OCI-LY3 (cell line): ENCODE measurements around the gene AMMECR1.

Source experiments
- H2AFZ ChIP-seq: fragments of 200-600, 300-600 bp; shearing (Covaris generic); 2 replicates; pipeline ENCODE4 v1.6.0; 2014; ENCODE audit warnings: antibody characterized with exemption, low read depth, low read length
- H3K27ac ChIP-seq: fragments of 200-600, 300-600 bp; sonication (generic); 2 replicates; pipeline ENCODE4 v1.5.1; 2014; ENCODE audit warnings: mild to moderate bottlenecking, low read length, moderate library complexity, mixed read lengths
- H3K27me3 ChIP-seq: fragments of 200-600, 300-600 bp; sonication (generic); 2 replicates; pipeline ENCODE4 v1.6.1; 2014; ENCODE audit warnings: low read depth, low read length, mixed read lengths
- H3K36me3 ChIP-seq: fragments of 200-600, 300-600 bp; sonication (generic); replicated peaks from 2 replicates; pipeline ENCODE3; 2014; ENCODE audit warnings: low read depth, low read length, mixed read lengths
- H3K4me1 ChIP-seq: fragments of 300-600, 200-600 bp; sonication (generic); 2 replicates; pipeline ENCODE4 v1.6.1; 2014; ENCODE audit warnings: low read length, mixed read lengths
- H3K4me2 ChIP-seq: fragments of 200-600, 300-600 bp; sonication (generic); 2 replicates; pipeline ENCODE4 v1.6.1; 2014; ENCODE audit warnings: low read length, mixed read lengths
- H3K4me3 ChIP-seq: fragments of 300-600, 200-600 bp; sonication (generic); 2 replicates; pipeline ENCODE4 v1.5.1; 2014; ENCODE audit warnings: antibody characterized with exemption, mild to moderate bottlenecking, low read length, moderate library complexity
- H3K79me2 ChIP-seq: fragments of 300-600, 200-600 bp; shearing (Covaris generic); 2 replicates; pipeline ENCODE4 v1.6.1; 2014; ENCODE audit warnings: mild to moderate bottlenecking, low read length, mixed read lengths
- H3K9ac ChIP-seq: fragments of 300-600, 200-600 bp; shearing (Covaris generic); 2 replicates; pipeline ENCODE4 v1.6.0; 2014; ENCODE audit warnings: mild to moderate bottlenecking, low read length, moderate library complexity
- H3K9me3 ChIP-seq: fragments of 200-600, 300-600 bp; shearing (Covaris generic); 2 replicates; pipeline ENCODE4 v1.6.1; 2014; ENCODE audit warnings: low read length, mixed read lengths; ENCODE audit not compliant: insufficient read depth
- H4K20me1 ChIP-seq: fragments of 200-600, 300-600 bp; sonication (generic); 2 replicates; pipeline ENCODE4 v1.6.1; 2016; ENCODE audit warnings: low read length, mixed read lengths; ENCODE audit not compliant: insufficient read depth
- EZH2phosphoT487 ChIP-seq: fragments of 200-600 bp; shearing (Covaris generic); IDR thresholded peaks from 2 replicates; pipeline ENCODE4 v1.6.1; 2018; ENCODE audit warnings: antibody characterized with exemption, mixed run types, low read depth
- TF ChIP-seq, protein P1 (sequence below): fragments of 200-600, 300-600 bp; sonication (generic); IDR thresholded peaks from 2 replicates; pipeline ENCODE4 v1.5.1; 2014; ENCODE audit warnings: antibody characterized with exemption, low read length, low read depth

AMMECR1 gene

DNA sequence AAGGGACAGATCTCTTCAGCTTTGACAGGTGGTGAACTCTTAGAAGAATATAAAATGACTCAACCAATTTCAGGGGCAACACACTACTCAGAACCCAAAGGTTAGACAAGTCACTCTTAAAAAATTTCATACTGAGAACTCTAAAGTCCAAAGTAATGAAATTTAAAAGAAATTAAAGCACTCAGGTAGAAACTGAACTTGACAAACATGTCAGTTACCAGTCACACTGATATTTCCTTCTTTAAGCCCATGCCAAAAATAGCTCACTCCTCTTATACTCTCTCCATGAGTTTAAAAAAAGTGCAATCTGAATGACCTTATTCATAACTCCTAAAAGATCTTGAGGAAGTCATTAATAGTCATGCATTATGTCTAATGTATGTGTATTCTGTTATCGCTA is 40.3 kb downstream of the AMMECR1 start:
- Histone ChIP-seq H3K4me2 (no peak overlapping the region), H2AFZ (no peak overlapping the region), H3K27me3 (no peaks in the 10 kb centered on the region), H3K4me1 (no peaks in the 10 kb centered on the region), H3K9ac (no peak overlapping the region), H3K27ac (no peak overlapping the region), H4K20me1 (no peaks in the 10 kb centered on the region), H3K4me3 (no peak overlapping the region), H3K9me3 (no peaks in the 10 kb centered on the region), H3K79me2 (peaks cover 29% of the 10 kb centered on the region), H3K36me3 (no peaks in the 10 kb centered on the region)
- TF ChIP-seq EZH2phosphoT487: no peak
- TF ChIP-seq, protein P1, sequence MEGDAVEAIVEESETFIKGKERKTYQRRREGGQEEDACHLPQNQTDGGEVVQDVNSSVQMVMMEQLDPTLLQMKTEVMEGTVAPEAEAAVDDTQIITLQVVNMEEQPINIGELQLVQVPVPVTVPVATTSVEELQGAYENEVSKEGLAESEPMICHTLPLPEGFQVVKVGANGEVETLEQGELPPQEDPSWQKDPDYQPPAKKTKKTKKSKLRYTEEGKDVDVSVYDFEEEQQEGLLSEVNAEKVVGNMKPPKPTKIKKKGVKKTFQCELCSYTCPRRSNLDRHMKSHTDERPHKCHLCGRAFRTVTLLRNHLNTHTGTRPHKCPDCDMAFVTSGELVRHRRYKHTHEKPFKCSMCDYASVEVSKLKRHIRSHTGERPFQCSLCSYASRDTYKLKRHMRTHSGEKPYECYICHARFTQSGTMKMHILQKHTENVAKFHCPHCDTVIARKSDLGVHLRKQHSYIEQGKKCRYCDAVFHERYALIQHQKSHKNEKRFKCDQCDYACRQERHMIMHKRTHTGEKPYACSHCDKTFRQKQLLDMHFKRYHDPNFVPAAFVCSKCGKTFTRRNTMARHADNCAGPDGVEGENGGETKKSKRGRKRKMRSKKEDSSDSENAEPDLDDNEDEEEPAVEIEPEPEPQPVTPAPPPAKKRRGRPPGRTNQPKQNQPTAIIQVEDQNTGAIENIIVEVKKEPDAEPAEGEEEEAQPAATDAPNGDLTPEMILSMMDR: no peak

DNA sequence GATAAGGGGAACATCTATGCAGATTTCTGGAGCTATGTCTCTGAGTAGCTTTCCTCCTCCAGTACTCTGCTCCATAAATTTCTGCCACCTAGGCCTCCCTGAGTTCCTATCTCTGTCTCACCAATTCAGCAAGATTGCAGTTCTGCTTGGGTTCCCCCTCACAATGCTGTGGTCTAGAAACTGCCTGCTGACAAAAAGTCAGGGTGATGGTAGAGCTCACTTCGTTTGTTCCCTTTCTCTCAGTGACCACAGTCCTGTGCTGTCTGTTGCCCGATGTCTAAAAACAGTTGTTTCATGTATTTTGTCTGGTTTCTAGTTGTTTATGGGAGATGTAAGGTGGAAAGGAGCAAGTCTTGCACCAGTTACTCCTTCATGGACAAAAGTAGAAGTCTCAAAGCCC is 41.1 kb downstream of the AMMECR1 start:
- Histone ChIP-seq H2AFZ (no peak overlapping the region), H3K27ac (no peak overlapping the region), H3K4me3 (no peak overlapping the region), H4K20me1 (no peaks in the 10 kb centered on the region), H3K4me2 (no peak overlapping the region), H3K36me3 (no peaks in the 10 kb centered on the region), H3K79me2 (peaks cover 29% of the 10 kb centered on the region), H3K27me3 (no peaks in the 10 kb centered on the region), H3K9me3 (no peaks in the 10 kb centered on the region), H3K9ac (no peak overlapping the region), H3K4me1 (no peaks in the 10 kb centered on the region)
- no peak for TF ChIP-seq EZH2phosphoT487
- TF ChIP-seq, protein P1: no peak

DNA sequence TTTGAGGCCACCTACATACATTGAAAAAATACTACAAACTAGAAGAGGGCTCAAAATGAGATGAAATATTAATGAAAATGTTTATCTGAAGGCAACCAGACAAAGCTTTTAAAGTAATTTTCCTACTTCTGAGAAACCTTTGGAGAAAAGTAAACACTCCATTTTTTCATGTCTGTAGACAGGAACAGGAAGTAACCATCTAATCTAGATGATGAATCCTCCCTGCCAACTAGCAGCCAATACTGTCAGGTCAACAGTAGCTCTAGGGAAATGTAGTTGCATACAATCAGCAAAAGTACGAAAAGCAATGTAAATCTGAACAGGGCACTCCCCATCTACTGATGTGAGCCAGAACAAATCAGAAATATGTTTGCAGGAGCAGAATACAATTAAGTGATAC is 49.0 kb downstream of the AMMECR1 start:
- Histone ChIP-seq H3K9ac (no peak overlapping the region), H3K36me3 (no peaks in the 10 kb centered on the region), H3K9me3 (no peaks in the 10 kb centered on the region), H3K4me2 (no peak overlapping the region), H3K79me2 (peaks cover 7% of the 10 kb centered on the region), H3K4me1 (peaks cover 20% of the 10 kb centered on the region), H2AFZ (no peak overlapping the region), H3K27ac (no peak overlapping the region), H3K27me3 (no peaks in the 10 kb centered on the region), H4K20me1 (peaks cover 14% of the 10 kb centered on the region; the same call in 1 of the 2 replicates), H3K4me3 (no peak overlapping the region)
- TF ChIP-seq, protein P1: no peak
- TF ChIP-seq EZH2phosphoT487: no peak

DNA sequence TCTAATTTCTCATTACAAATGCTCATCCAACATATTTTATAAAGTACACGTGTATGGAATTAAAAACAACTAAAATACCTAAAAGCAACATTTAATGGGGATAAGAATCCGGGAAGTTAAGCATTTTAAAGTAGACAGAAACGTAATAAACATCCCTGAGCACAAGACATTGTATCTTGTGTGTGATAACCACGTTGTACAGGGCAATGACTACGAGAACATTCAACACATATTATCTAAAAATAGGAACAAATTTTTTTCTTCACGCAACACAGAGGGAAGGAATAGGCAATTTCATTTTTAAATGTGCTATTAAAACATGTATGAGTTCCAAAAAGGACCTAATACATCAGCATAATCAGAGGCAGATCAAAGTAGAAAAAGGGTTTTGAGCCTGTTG is 49.5 kb downstream of the AMMECR1 start:
- peaks cover 14% of the 10 kb centered on the region; the same call in 1 of the 2 replicates for H4K20me1 ChIP-seq
- no peak overlapping the region for H3K4me3 ChIP-seq
- H3K9me3 ChIP-seq: no peaks in the 10 kb centered on the region
- no peak overlapping the region for H3K4me2 ChIP-seq
- H3K27ac ChIP-seq: no peak overlapping the region
- no peaks in the 10 kb centered on the region for H3K27me3 ChIP-seq
- H3K9ac ChIP-seq: no peak overlapping the region
- H3K36me3 ChIP-seq: no peaks in the 10 kb centered on the region
- no peak for TF ChIP-seq EZH2phosphoT487
- TF ChIP-seq, protein P1: no peak
- peaks cover 20% of the 10 kb centered on the region for H3K4me1 ChIP-seq
- peaks cover 7% of the 10 kb centered on the region for H3K79me2 ChIP-seq
- no peak overlapping the region for H2AFZ ChIP-seq
